Stimulated activated CD8-positive, alpha-beta memory T cell treated with anti-CD3 and anti-CD28 coated beads, Interleukin-4, amount 100 ng/mL, for 24 hours (primary cell): ENCODE measurements around the gene KYAT1.
A peak's percentile ranks its signal among the peaks of the same experiment; 100 is the strongest.
"Not testable (repeated sequence)": the region's sequence is repeated elsewhere in the genome, so short reads cannot be mapped to it uniquely, and the experiment has no call there.

Experiments
- DNase-seq: peaks from one replicate; pipeline ENCODE4 v3.0.0-alpha.2; 2020; ENCODE audit warnings: low read depth

KYAT1 gene

DNA sequence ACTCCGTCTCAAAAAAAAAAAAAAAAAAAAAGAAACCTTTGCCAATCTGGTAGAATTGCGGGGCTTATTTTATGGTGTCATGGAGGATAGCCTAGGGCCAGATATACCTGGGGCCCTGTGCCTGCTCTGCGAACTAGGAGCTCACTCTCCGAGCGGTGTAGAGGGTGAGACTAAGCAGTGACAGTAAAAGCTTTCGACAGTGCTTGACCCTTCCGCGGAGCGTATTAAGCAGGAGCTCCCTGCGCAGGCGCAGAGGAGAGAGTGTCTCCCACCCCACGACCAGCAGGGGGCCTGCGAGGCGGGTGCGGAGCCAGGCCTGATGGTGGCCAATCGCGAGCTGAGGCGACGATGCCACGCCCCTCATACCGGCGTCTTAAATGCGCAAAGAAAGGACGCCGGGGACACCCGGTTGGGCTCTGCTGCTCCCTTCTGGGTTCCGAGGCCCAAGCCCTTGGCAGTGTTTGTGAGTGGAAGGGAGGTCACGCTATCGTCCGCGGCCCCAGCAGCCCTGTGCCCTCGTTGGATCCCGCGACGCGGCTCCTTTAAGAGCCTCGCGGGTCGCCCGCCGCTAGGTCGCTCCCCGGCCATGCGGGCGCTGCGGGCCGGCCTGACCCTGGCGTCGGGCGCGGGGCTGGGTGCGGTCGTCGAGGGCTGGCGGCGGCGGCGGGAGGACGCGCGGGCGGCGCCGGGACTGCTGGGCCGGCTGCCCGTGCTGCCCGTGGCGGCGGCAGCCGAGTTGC lies 63.5 kb downstream of the KYAT1 start, which contains the start of gene ENDOG:
ENDOG (plus strand) TSS at position 402 of the 740 bp plus-strand sequence; CDS start at position 587, 185 bp downstream.
- DNase-seq: peak; percentile 99

DNA sequence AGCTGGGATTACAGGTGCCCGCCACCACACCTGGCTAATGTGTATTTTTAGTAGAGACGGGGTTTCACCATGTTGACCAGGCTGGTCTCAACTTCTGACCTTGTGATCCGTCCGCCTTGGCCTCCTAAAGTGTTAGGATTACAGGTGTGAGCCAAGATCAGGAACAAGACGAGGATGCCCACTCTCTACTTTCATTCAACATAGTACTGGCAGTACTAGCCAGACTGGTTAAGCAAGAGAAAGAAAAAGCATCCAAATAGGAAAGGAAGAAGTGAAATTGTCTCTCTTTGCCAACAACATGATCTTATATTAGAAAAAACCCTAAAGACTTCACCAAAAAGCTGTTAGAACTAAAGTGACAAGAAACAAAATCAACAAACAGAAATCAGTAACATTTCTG lies 70.9 kb downstream of the KYAT1 start:
- no peak for DNase-seq

DNA sequence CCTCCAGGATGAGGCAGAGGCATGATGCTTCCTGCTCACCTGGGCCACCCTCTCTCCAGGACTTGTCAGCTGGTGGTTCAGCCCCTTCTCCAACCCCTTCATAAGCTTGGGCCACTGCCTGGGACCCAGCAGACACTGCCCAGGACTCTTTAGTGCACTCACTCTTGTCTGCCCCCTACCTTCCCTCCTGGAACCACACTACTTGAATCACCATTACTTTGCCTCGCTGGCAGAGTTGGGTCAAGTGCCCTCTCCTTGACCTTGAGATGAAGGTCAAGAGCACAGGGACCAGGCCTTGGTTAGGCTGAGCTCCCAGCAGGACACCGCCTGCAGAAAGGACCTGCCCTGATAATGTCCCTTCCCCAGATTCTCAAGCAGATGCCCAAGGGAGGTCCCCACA lies 71.9 kb downstream of the KYAT1 start:
- no peak for DNase-seq

DNA sequence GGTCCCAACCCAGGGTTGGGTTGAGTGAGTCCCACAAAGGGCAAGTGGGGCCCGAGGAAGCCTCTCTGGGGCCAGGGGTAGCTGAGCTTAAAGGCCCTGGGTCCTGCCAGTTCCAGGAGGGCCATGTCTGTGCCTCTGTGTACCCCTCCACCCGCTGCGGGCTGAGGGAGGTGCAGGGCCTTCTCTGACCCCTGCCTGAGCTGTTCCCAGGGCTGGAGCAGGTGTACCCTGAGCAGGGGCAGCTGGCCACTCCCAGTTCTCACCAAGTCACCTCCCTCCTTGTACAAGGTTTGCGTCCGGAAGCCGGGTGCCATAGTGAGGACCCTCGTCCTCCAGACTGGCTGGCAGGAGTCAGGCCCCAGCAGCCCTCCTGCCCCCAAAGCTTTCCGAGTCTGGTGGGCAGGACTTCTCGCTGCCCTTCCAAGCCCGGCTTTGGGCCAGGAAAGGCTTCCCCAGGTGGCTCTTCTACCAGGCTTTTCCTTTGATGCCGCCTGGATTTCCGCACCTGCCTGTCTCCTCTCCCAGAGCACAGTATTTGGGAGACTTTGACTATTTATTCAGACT lies 72.6 kb downstream of the KYAT1 start:
- DNase-seq: no peak

DNA sequence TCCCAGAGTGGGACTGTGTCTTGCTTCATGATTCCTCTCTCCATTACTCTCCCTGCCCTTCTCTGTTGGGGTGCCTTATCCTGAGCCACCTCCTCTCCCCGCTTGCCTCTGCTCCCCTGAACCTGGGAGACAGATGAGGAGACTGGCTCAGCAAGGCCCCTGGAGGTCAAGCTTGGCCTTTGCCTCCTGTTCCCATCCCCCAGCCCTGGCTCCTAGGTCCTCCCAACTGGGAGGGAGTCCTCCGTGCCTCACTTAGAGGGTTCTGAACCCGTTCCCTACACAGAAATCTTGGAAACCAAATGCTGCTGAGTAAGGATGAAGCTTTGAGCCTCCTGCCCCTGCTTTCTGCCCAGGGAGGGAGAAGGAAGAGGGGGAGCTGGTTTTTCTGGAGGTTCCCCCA lies 73.2 kb downstream of the KYAT1 start:
- DNase-seq: no peak

DNA sequence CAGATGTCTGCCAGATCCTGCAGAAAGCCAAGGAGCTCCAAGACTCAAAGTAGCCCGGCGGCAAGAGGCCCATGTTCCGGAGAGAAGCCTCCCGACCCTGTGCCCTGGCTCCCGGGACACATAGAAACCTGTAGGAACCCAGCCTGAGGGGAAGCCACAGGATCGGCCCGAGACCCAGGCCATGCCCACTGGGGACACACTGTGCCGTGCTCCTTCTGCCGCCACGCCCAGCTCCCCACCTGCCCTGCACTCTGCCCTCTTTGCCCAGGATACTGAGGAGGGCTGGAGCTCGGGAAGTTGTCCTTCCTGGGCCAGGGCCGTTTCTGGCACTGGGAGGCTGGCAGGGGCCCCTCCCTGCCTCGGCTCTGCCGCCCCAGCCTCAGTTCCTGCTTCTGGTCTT lies 73.9 kb downstream of the KYAT1 start:
- DNase-seq: no peak

DNA sequence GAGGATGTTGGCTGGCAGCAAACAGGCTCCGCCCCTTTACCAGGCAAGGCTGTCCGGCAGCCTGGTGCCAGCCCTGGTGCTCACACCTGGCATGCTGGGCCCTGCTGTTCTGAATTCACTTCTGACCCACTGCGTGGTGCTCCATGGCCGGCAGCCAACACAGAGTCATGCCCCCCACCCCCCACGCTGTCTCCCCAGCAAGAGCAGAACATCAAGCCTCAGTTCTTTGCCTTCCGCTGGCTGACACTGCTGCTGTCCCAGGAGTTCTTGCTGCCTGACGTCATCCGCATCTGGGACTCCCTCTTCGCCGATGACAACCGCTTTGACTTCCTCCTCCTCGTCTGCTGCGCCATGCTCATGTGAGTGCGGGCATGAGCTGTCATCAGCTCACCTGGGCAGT lies 76.1 kb downstream of the KYAT1 start:
- DNase-seq: no peak

DNA sequence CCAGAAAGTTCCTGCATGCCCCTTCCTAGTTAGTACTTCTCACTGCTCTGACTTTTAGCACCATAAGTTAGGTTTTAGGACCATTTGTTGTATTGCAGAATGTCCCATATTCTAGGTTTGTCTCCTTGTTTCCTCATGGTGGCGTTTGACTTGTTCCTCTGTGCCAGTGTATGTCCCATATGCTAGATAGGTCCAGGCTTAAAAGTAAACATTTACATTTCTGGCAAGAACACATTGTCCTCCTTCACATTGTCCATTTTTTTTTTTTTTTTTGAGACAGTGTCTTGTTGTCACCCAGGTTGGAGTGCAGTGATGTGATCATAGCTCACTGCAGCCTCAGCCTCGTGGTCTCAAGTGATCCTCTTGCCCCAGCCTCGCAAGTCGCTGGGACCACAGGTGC lies 79.3 kb downstream of the KYAT1 start:
- no peak for DNase-seq

DNA sequence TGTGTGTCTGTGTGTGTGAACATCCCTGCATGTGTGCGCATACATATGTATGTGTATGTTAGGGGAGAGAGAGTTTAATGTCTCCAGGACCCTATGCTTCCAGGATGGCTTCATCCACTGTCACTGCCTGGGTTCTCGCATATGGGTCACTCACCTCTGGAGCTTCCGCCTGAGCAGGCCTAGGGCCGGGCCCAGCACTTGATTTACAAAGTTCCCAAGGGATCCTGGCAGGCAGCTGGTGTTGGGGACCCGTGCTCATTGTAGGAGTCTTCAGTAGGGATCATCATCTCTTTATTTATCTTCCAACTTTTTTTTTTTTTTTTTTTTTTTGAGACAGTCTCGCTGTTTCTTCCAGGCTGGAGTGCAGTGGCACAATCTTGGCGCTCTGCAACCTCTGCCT lies 81.7 kb downstream of the KYAT1 start:
- no peak for DNase-seq

DNA sequence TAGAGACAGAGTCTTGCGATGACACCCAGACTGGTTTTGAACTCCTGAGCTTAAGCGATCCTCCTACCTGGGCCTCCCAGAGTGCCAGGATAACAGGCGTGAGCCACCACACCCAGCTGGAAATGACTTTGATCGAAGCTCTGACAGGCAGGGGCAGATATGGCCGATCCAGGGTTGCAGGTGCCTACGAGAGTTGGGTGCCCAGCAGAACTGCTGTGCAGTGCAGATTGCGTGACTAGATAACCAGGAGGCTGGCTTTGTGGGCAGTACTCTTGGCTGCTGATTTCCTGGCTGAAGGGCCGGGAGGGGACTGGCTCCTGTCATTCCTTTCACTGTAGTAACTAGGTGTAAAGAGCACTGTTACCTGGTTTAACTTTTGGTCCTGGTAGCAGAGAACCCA lies 82.9 kb downstream of the KYAT1 start:
- no peak for DNase-seq

DNA sequence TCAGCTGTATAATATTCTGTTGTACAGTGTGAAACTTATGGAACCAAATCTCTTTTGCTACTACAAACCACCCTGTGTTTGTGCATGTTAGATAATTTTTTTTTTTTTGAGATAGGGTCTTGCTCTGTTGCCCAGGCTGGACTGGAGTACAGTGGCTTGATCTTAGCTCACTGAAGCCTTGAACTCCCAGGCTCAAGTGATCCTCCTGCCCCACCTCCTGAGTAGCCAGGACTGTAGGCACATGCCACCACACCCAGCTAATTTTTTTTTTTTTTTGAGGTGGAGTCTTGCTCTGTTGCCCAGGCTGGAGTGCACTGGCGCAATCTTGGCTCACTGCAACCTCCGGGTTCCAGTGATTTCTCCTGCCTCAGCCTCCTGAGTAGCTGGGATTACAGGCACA lies 86.8 kb downstream of the KYAT1 start:
- not testable (repeated sequence) for DNase-seq

DNA sequence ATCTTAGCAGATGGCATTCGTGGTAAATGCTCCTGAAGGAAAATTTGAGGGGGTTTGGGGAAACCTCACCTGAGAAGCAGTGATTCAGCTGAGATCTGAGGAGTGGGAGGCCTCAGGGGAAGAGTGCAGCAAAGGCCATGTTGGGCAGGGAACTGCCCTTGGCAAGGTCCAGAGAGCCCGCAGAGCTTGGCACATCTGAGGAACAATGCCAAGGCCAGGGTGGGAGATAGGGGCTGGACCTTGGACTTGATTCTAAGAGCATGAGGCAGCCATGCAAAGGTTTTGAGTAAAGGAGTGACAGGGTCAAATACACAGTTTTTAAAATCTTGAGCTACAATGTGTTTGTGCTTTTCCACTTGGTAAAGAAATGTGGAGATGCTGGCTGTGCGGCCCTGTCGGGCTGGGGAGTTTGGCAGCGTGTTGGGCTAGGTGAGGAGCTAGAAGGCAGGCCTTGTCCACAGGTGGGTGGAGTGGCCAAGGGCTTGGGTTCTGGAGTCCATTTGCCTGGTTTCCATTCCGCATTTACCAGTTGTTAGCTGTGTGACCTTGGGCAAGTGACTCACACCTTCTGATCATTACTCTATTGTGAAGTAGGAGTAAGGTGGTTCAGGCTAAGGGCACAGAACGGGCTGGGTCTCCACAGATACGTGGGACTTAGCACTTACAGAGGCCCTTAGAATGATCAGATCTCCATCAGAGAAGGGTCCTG lies 88.6 kb downstream of the KYAT1 start:
- DNase-seq: no peak

DNA sequence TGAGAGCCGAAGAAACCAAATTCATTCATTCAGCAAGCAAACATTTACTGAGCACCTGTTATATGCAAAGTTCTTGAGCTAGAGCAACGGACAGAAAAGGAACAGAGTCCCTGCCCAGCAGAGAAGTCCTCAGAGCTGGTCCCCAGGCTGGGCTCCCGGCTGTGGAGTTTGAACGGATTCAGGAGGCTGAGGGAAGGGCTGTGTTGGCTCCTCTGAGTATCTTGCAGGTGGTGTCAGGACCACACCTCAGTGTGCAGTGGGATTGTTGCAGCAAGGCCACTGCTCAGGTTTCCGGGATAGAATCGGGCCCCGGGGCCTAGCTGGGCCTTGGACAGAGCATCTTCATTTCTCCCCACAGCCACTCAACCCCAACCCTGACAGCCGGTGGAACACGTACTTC lies 89.6 kb downstream of the KYAT1 start:
- no peak for DNase-seq

DNA sequence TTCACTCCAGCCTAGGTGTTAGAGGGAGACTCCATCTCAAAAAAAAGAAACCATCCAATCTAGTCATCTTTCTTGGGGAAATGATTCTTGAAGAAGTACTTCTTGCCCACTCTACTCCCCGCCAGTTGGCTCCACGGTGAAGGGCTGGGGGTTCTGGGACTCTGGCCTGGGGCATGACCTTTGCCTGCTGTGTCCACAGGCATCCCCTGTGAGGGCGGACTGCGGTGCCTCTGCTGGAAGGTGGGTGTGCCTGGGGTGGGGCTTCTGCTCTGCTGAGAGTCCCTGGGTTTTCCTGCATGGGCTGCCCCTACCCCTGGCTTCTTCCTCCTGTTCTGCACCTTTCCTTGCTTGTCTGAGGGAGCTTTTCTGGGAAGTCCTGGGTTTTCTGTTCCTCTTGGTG lies 91.2 kb downstream of the KYAT1 start:
- no peak for DNase-seq

DNA sequence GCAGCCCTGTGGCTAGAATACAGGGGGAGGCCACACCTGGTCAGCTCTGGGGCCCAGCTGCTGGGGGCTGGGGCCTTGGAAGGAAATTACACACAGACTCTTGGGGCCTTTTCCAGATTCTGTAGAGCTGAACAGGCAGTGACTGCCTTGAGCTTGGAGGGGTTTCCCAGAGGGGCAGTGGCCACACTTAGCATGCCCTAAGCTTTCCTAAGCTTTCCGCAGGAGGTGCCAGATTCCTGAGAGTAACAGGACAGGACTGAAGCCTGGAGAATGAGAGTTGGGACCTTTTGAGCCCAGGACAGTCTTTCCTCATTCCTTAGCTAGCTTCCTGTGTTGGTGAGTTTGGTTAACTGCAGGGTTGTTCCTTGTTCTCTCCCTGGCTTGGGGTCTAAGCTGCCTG lies 93.3 kb downstream of the KYAT1 start:
- no peak for DNase-seq

DNA sequence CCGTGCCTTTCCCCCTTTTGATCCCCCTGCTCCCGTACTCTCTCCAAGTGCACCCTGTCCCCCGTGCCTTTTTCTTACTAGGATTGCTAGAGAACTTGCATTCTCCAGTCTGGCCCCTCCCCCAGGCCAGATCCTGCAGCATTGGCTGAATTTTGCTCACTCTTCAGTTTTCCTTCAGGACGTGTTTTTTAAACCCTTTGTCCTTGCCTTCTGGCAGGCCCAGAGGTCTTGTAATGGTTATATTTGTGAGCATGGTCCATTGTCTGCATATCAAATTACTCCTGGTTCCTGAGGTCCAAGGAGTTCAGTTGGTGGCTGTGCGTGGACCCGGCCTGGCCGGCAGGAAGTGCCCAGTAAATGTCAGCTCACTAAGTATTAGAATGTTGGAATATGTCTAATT lies 94.1 kb downstream of the KYAT1 start:
- DNase-seq: no peak

DNA sequence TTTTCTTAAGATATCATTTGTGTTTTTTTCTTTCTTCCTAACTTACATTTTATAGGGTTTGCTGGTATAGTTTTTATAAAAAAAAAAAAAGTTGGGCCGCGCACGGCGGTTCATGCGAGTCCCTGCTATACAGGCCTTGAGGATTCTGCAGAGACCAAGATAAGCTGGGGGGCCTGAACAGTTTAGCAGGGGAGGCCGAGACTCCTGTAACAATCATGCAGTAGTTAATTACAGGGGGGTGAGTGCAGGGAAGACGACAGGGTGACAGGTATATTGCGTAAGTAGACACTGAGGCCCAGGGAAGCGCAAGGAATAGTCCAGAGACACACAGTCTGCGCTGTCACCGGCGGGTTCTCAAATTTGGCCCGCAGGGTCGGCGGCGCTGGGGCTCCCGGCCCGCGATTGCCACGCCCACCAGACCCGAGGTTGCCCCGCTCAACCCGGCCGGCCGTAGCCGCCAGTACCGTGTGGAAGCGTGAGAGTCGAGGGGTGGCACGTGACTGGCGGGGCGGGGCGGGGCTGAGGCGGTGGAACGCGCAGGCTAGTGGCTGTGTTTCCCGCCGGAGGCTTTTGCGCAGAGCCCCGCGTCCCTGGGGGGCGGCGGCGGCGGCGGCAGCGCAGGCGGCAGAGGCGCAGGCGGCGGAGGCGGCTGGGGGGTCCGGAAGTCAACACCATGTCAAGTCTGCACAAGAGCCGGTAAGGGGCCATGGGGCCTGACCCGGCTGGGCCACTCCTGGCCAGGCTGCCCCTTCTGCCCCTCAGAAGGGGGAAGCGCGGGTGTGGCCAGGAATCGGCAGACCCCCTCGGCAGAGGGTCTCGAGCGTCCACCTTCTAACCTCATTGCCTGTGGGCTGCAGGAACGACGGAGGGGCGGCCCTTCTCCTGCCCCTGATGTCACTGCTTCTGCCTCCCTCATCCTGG lies 94.8 kb downstream of the KYAT1 start, which contains the start of gene TBC1D13:
TBC1D13 (plus strand) TSS at position 573 of the 921 bp plus-strand sequence; CDS start at position 674, 101 bp downstream.
- DNase-seq: peak; percentile 83

DNA sequence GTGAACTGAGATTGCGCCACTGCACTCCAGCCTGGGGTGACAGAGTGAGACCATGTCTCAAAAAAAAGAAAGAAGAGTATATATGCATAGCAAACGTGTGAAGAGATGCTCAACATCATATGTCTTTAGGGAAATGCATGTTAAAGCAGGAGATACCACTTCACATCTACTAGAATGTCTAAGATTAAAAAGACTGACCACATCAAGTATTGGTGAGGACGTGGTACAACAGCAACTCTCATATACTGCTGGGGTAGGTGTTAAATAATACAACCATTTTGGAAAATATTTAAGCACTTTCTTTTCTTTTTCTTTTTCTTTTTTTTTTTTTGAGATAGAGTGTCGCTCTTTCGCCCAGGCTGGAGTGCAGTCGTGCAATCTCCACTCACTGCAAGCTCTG lies 96.3 kb downstream of the KYAT1 start:
- no peak for DNase-seq
